Measurements from ENCODE around the gene FAM20C. TPM values are rescaled to one million over a fixed set of nuclear protein-coding genes. Genes with fewer than 3 reads are reported as not detected.

The FAM20C gene
- total and polyA plus RNA-seq, 10 of the 15 experiments (the other 5 are each of a cell fraction or from before 2014, with no cell fraction given), result 0.44 TPM; not detected in 9

- no peak for TF ChIP-seq TCF7 (IDR thresholded peaks at IDR 0.05; ENCODE audit: borderline replicate concordance)
- no peak for TF ChIP-seq SMAD5 (IDR thresholded peaks at IDR 0.05; ENCODE audit: low read depth)
- TF ChIP-seq POLR2AphosphoS2 (IDR thresholded peaks at IDR 0.05; ENCODE audit: low read depth, low read length), result no peak
- TF ChIP-seq MYB (IDR thresholded peaks at IDR 0.05; ENCODE audit: borderline replicate concordance, low read depth, low read length), result no peak
- no peak for TF ChIP-seq CBX5 (IDR thresholded peaks at IDR 0.05; ENCODE audit: low read depth)
- TF ChIP-seq GABPA (IDR thresholded peaks at IDR 0.05; ENCODE audit: low read depth), result no peak
- TF ChIP-seq CBX3 (IDR thresholded peaks at IDR 0.05; ENCODE audit: borderline replicate concordance, low read depth), result no peak
- TF ChIP-seq KDM1A (IDR thresholded peaks at IDR 0.05; ENCODE audit: borderline replicate concordance), result no peak
- TF ChIP-seq SMARCA5 (IDR thresholded peaks at IDR 0.05), result no peak
- DNase-seq (ENCODE audit: low read depth, low spot score), result no peak
- Histone ChIP-seq H3K79me2 (ENCODE audit: control insufficient read depth, insufficient read depth, low read length) (no peaks in the 10 kb centered on the region), H3K4me2 (ENCODE audit: control insufficient read depth, insufficient read depth) (no peak overlapping the region), H3K27ac (ENCODE audit: control insufficient read depth, insufficient read depth) (no peak overlapping the region), H3K9me3 (replicated peaks; ENCODE audit: control insufficient read depth, insufficient read depth, low read length) (no peaks in the 10 kb centered on the region; the same call in 1 of the 3 replicates), H4K20me1 (ENCODE audit: control insufficient read depth, insufficient read depth) (no peaks in the 10 kb centered on the region), H3K9ac (ENCODE audit: control insufficient read depth, insufficient read depth, low read length) (no peak overlapping the region), H3K36me3 (ENCODE audit: control insufficient read depth in 2 of 2, insufficient read depth in 2 of 2, low read length in 1 of 2) (no peaks in the 10 kb centered on the region), H3K27me3 (replicated peaks in 1 of 2; ENCODE audit: control insufficient read depth in 2 of 2, insufficient read depth in 2 of 2, low read length in 1 of 2) (no peaks in the 10 kb centered on the region), H2AFZ (ENCODE audit: control insufficient read depth, low read depth, low read length) (no peak overlapping the region), H3K4me3 (no peak overlapping the region), H3K4me1 (ENCODE audit: control insufficient read depth, insufficient read depth, low read length) (no peaks in the 10 kb centered on the region)
- ATAC-seq, result no peak
- 56% methylated on average over 34 of the region's 34 CpGs for WGBS (ENCODE audit: insufficient coverage, insufficient replicate concordance, low lambda C conversion rate, missing lambda C conversion rate)
- in situ Hi-C loops (cut with MboI), result no loop called here
- intact Hi-C loops (cut with micrococcal nuclease; ENCODE audit: unreplicated experiment), result no loop called here
- BruUV-seq (replicated peaks), result no TSS peak
- ChIA-PET CTCF (no interaction called here), POLR2A (no interaction called here), SMC1A (ENCODE audit: uncharacterized antibody, unreplicated experiment) (no interaction called here), RAD21 (ENCODE audit: unreplicated experiment) (no interaction called here)
- FAIRE-seq, result no peak
Measured at GRCh38 chr7:235576-236395, 43.4 kb downstream of the FAM20C start.
